Esophagus squamous epithelium (tissue), 4 donors: ENCODE measurements around the gene OR10J1.

Source experiments
- POLR2A ChIP-seq, 4 donors: fragments of 450-650 bp; IDR thresholded peaks; one replicate each; pipeline ENCODE4 v1.6.1; 2017; ENCODE audit warnings: antibody characterized with exemption in 4 of 4, mild to moderate bottlenecking in 4 of 4, moderate library complexity in 3 of 4
- TF ChIP-seq, protein P1 (sequence below), 6 experiments: fragments of 450-650 bp in 4 of 6; fragments of 200-600 bp in 2 of 6; sonication (generic) in 2 of 6; IDR thresholded peaks; one replicate each; pipeline ENCODE4 v1.5.1; 2016 to 2019; ENCODE audit warnings: antibody characterized with exemption in 6 of 6, mild to moderate bottlenecking in 4 of 6, moderate library complexity in 4 of 6

DNA sequence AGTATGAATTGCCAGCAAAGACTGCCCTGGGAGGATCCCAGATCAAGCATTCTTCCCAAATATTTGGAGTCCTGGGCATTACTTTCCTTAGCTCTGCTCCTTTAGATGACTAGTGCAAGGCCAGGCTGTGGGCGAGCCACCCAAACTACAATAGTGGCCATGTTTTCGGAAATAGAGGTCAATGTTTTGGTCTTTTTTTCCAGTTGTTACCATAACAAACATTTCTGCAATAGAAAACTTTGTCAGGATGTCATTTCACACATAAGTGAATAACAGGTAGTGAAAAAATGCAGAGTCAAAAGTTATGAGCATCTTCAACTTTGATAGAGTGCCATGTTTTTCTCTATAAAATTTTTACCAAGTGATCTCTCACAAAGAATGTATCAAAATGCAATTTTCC is 32.7 kb upstream of the OR10J1 start:
- TF ChIP-seq, protein P1, sequence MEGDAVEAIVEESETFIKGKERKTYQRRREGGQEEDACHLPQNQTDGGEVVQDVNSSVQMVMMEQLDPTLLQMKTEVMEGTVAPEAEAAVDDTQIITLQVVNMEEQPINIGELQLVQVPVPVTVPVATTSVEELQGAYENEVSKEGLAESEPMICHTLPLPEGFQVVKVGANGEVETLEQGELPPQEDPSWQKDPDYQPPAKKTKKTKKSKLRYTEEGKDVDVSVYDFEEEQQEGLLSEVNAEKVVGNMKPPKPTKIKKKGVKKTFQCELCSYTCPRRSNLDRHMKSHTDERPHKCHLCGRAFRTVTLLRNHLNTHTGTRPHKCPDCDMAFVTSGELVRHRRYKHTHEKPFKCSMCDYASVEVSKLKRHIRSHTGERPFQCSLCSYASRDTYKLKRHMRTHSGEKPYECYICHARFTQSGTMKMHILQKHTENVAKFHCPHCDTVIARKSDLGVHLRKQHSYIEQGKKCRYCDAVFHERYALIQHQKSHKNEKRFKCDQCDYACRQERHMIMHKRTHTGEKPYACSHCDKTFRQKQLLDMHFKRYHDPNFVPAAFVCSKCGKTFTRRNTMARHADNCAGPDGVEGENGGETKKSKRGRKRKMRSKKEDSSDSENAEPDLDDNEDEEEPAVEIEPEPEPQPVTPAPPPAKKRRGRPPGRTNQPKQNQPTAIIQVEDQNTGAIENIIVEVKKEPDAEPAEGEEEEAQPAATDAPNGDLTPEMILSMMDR (IDR thresholded peaks at IDR 0.05) = no peak
- no peak for TF ChIP-seq POLR2A (IDR thresholded peaks at IDR 0.05)
